NCI-H1092 (cell line): Measurements from ENCODE around the gene RGPD8.
"Not testable (repeated sequence)": the region's sequence is repeated elsewhere in the genome, so short reads cannot be mapped to it uniquely, and the experiment has no call there.

Source experiments
- DNase-seq: peaks from one replicate; lab custom pipeline; 2025; lab: John Stamatoyannopoulos, UW

The RGPD8 gene

GRCh38 chr2:112433480-112433879, at the start of gene RGPD8:
Gene RGPD8 (minus strand): TSS chr2:112433645. CDS start chr2:112433453, 192 bp downstream.
- DNase-seq: not testable (repeated sequence)

- no peak for DNase-seq
Measured at GRCh38 chr2:112483042-112483473, 49.6 kb upstream of the RGPD8 start.

- DNase-seq: no peak
Measured at GRCh38 chr2:112482309-112483041, 49.0 kb upstream of the RGPD8 start.

- DNase-seq: peak; percentile 53
Measured at GRCh38 chr2:112481528-112482233, 48.2 kb upstream of the RGPD8 start, which contains the start of gene TTL. Gene TTL (plus strand): TSS chr2:112482156. CDS start chr2:112482345, 189 bp downstream.

- DNase-seq: peak; percentile 65
Measured at GRCh38 chr2:112481050-112481527, 47.6 kb upstream of the RGPD8 start.

GRCh38 chr2:112480530-112481049, 47.1 kb upstream of the RGPD8 start:
- DNase-seq: no peak

GRCh38 chr2:112476434-112476833, 43.0 kb upstream of the RGPD8 start:
- no peak for DNase-seq

GRCh38 chr2:112474844-112475486, 41.5 kb upstream of the RGPD8 start:
- DNase-seq: no peak

GRCh38 chr2:112472547-112473263, 39.3 kb upstream of the RGPD8 start:
- no peak for DNase-seq

GRCh38 chr2:112465382-112465781, 31.9 kb upstream of the RGPD8 start:
- DNase-seq: no peak

GRCh38 chr2:112463256-112463655, 29.8 kb upstream of the RGPD8 start:
- DNase-seq: no peak

GRCh38 chr2:112462178-112462577, 28.7 kb upstream of the RGPD8 start:
- DNase-seq: no peak

- DNase-seq: no peak
Measured at GRCh38 chr2:112459372-112459771, 25.9 kb upstream of the RGPD8 start.

- DNase-seq: no peak
Measured at GRCh38 chr2:112454586-112454985, 21.1 kb upstream of the RGPD8 start.

GRCh38 chr2:112451317-112451716, 17.9 kb upstream of the RGPD8 start:
- DNase-seq: no peak

GRCh38 chr2:112449854-112450253, 16.4 kb upstream of the RGPD8 start:
- no peak for DNase-seq

- not testable (repeated sequence) for DNase-seq
Measured at GRCh38 chr2:112444256-112444655, 10.8 kb upstream of the RGPD8 start.

GRCh38 chr2:112438603-112439261, 5.3 kb upstream of the RGPD8 start:
- not testable (repeated sequence) for DNase-seq

- DNase-seq: not testable (repeated sequence)
Measured at GRCh38 chr2:112437405-112437831, 4.0 kb upstream of the RGPD8 start.

- DNase-seq: not testable (repeated sequence)
Measured at GRCh38 chr2:112436993-112437392, 3.5 kb upstream of the RGPD8 start.
